Measurements from ENCODE around the gene PNCK. TPM values are rescaled to one million over a fixed set of nuclear protein-coding genes. Genes with fewer than 3 reads are reported as not detected.

Gene PNCK
- total RNA-seq, 2 donors from 2014 or later = 4.0 to 42.4 TPM

DNA sequence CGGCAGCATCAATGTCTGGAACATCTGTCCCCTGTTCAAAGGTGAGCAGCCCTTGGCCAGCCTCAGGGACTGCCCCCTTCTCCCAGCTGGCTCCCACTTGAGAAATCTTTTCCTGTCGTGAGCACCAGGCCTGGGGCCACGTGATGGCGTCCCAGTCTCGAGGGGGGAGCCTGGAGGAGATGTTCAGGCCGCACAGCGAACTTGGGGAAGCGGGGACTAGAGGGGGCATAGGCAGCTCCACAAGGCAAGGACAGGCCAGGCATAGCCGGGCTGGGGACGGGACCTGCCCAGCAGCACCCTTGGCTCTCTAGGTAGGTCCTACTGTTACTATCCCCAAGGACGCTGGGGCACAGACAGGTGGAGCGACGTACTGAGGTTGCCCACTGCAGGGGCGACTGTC is 16.9 kb upstream of the PNCK start:
- Histone ChIP-seq H3K27me3 (no peaks in the 10 kb centered on the region), H3K36me3 (peaks cover 11% of the 10 kb centered on the region), H3K27ac (peak overlapping the region; percentile 72 to 88), H3K4me3 (peak overlapping the region in 1 of 2 donors; percentile 55), H3K9me3 (no peaks in the 10 kb centered on the region), H3K4me1 (peaks cover 0 to 6% of the 10 kb centered on the region in 2 donors)
- no peak for DNase-seq (ENCODE audit: low spot score)
- TF ChIP-seq, protein P1, sequence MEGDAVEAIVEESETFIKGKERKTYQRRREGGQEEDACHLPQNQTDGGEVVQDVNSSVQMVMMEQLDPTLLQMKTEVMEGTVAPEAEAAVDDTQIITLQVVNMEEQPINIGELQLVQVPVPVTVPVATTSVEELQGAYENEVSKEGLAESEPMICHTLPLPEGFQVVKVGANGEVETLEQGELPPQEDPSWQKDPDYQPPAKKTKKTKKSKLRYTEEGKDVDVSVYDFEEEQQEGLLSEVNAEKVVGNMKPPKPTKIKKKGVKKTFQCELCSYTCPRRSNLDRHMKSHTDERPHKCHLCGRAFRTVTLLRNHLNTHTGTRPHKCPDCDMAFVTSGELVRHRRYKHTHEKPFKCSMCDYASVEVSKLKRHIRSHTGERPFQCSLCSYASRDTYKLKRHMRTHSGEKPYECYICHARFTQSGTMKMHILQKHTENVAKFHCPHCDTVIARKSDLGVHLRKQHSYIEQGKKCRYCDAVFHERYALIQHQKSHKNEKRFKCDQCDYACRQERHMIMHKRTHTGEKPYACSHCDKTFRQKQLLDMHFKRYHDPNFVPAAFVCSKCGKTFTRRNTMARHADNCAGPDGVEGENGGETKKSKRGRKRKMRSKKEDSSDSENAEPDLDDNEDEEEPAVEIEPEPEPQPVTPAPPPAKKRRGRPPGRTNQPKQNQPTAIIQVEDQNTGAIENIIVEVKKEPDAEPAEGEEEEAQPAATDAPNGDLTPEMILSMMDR (IDR thresholded peaks at IDR 0.05) = no peak

DNA sequence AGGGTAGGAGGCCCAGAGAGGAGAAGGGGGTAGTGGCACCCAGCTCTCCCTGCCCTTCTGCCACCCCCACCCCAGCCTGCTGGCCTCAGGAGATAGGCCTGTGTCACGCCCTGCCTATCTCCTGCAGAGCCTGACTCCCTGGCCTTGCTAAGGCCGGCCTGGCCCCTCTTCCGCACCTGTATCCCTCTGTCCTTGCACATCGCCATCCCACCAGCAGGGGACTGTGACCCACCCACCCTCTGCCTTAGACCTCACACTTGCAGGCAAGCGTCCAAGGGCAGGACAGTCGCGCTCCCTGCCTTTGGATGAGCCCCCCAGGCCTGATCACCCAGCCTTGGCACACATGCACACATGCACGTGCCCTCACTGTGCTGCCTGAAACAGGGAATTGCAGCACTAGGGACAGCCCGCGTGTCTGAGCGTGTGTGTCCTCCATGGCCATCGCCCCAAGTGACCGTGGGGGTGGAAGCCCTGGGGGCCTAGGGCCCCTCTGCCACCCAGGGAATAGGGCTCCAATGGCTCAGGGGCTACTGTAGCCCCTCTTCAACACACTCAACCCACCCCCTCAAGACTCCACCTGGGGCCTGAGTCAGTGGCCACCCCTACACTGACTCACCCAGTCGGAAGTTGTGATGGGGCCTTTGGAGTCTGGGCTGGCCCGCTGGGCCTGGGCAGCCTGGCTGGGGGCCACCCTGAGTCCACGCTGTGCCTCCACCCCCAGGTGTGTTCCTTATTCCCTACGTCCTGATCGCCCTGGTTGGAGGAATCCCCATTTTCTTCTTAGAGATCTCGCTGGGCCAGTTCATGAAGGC is 16.2 kb upstream of the PNCK start:
- TF ChIP-seq, protein P1 (IDR thresholded peaks at IDR 0.05) = no peak
- Histone ChIP-seq H3K9me3 (no peaks in the 10 kb centered on the region), H3K36me3 (peaks cover 10% of the 10 kb centered on the region), H3K27ac (peak overlapping the region; percentile 72 to 88), H3K4me1 (peaks cover 0 to 6% of the 10 kb centered on the region in 2 donors), H3K27me3 (no peaks in the 10 kb centered on the region), H3K4me3 (peak overlapping the region; percentile 45 to 55)
- DNase-seq (ENCODE audit: low spot score) = no peak

- TF ChIP-seq, protein P1 (IDR thresholded peaks at IDR 0.05) = no peak
- peak overlapping the region; percentile 72 to 88 for H3K27ac ChIP-seq
- no peaks in the 10 kb centered on the region for H3K9me3 ChIP-seq
- no peak for DNase-seq (ENCODE audit: low spot score)
- H3K4me1 ChIP-seq = peaks cover 0 to 6% of the 10 kb centered on the region in 2 donors
- H3K4me3 ChIP-seq = peak overlapping the region; percentile 45 to 55
- no peaks in the 10 kb centered on the region for H3K27me3 ChIP-seq
- peaks cover 5% of the 10 kb centered on the region for H3K36me3 ChIP-seq
These were observed 15.4 kb upstream of the PNCK start for GRCh38 chrX:153688911-153689590.

GRCh38 chrX:153688506-153688905 is 14.9 kb upstream of the PNCK start:
- H3K27ac ChIP-seq = peak overlapping the region; percentile 72 to 88
- TF ChIP-seq, protein P1 (IDR thresholded peaks at IDR 0.05) = no peak
- H3K36me3 ChIP-seq = no peaks in the 10 kb centered on the region
- H3K27me3 ChIP-seq = no peaks in the 10 kb centered on the region
- peaks cover 0 to 6% of the 10 kb centered on the region in 2 donors for H3K4me1 ChIP-seq
- peak overlapping the region; percentile 45 to 55 for H3K4me3 ChIP-seq
- H3K9me3 ChIP-seq = no peaks in the 10 kb centered on the region
- no peak for DNase-seq (ENCODE audit: low spot score)

DNA sequence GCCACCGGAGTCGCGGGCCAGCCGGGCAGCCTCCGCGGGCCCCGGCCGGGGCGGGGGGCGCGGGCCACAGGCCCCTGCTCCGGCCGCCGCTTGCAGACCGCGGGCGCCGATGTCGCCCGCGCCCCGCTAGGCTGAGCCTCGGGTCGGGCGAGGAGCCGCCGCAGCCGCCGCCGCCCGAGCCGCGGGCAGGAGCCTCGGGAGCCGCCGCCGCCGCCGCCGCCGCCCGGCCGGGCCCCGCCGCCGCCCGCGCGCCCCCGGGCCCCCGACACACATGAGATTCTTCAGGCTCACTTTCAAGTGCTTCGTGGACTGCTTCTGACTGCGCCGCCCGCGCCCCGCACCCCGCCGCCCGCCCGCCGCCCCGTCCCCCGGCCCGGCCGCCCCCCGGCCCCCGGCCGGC is 14.5 kb upstream of the PNCK start:
- no peak for DNase-seq (ENCODE audit: low spot score)
- TF ChIP-seq, protein P1 (IDR thresholded peaks at IDR 0.05) = no peak
- Histone ChIP-seq H3K4me1 (peaks cover 0 to 6% of the 10 kb centered on the region in 2 donors), H3K9me3 (no peaks in the 10 kb centered on the region), H3K4me3 (no peak overlapping the region), H3K36me3 (no peaks in the 10 kb centered on the region), H3K27ac (no peak overlapping the region), H3K27me3 (no peaks in the 10 kb centered on the region)

All from right atrium auricular region (tissue), 2 donors.